SK-N-SH treated with all-trans-retinoic acid at 6 μM for 48 hours (cell line): Measurements from ENCODE around the gene C4orf36.

ENCODE experiments used
- ATAC-seq: fragments of 200-7000 bp; cut with Tn5 transposase; 3 replicates; pipeline ENCODE4 v1.9.1; 2020; ENCODE audit warnings: mild to moderate bottlenecking, moderate library complexity
- ARNTL ChIP-seq: fragments of 450-650 bp; formaldehyde crosslinking; IDR thresholded peaks from 2 replicates; pipeline ENCODE4 v1.5.0; 2020; ENCODE audit warnings: low read depth, mild to moderate bottlenecking, moderate library complexity, borderline replicate concordance
- BACH2 ChIP-seq: fragments of 250-450 bp; sonication (Bioruptor Pico); IDR thresholded peaks from 2 replicates; pipeline ENCODE4 v1.9.0; 2021; ENCODE audit warnings: mild to moderate bottlenecking, borderline replicate concordance
- ESRRG ChIP-seq: fragments of 250-450 bp; sonication (Bioruptor Pico); IDR thresholded peaks from 2 replicates; pipeline ENCODE4 v1.6.1; 2021; ENCODE audit warnings: mild to moderate bottlenecking
- GLIS3 ChIP-seq: fragments of 250-450 bp; sonication (Bioruptor Pico); IDR thresholded peaks from 2 replicates; pipeline ENCODE4 v1.5.0; 2020; ENCODE audit warnings: mild to moderate bottlenecking, moderate library complexity
- ISL1 ChIP-seq: fragments of 250-450 bp; sonication (Bioruptor Pico); IDR thresholded peaks from 2 replicates; pipeline ENCODE4 v2.1.2; 2022; ENCODE audit warnings: mild to moderate bottlenecking, moderate library complexity
- OSR1 ChIP-seq: fragments of 250-450 bp; sonication (Bioruptor Pico); IDR thresholded peaks from 2 replicates; pipeline ENCODE4 v1.8.0; 2022; ENCODE audit warnings: moderate library complexity, mild to moderate bottlenecking, inconsistent platforms
- PPARA ChIP-seq: fragments of 250-450 bp; sonication (Bioruptor Pico); IDR thresholded peaks from 2 replicates; pipeline ENCODE4 v1.5.0; 2020; ENCODE audit warnings: mild to moderate bottlenecking, borderline replicate concordance
- SNAI2 ChIP-seq: fragments of 250-450 bp; sonication (Bioruptor Pico); IDR thresholded peaks from 2 replicates; pipeline ENCODE4 v1.5.0; 2020; ENCODE audit warnings: mild to moderate bottlenecking, moderate library complexity
- TCF4 ChIP-seq: fragments of 250-450 bp; sonication (Bioruptor Pico); IDR thresholded peaks from 2 replicates; pipeline ENCODE4 v1.8.0; 2021; ENCODE audit warnings: mild to moderate bottlenecking, moderate library complexity, borderline replicate concordance
- TOX ChIP-seq: fragments of 250-450 bp; sonication (Bioruptor Pico); IDR thresholded peaks from 2 replicates; pipeline ENCODE4 v1.8.0; 2021; ENCODE audit warnings: mild to moderate bottlenecking, moderate library complexity, borderline replicate concordance
- ZFP30 ChIP-seq: fragments of 450-650 bp; formaldehyde crosslinking; IDR thresholded peaks from 2 replicates; pipeline ENCODE4 v1.5.0; 2022; ENCODE audit warnings: mild to moderate bottlenecking, moderate library complexity
- ZNF565 ChIP-seq: fragments of 450-650 bp; formaldehyde crosslinking; conservative IDR thresholded peaks from 2 replicates; pipeline ENCODE4 v1.5.0; 2020; ENCODE audit warnings: low read depth, mild to moderate bottlenecking, moderate library complexity
- TF ChIP-seq, protein P1 (sequence below): fragments of 250-450 bp; sonication (Bioruptor Pico); IDR thresholded peaks from 2 replicates; pipeline ENCODE4 v1.5.1; 2021; ENCODE audit warnings: mild to moderate bottlenecking, moderate library complexity
- TF ChIP-seq, protein P2 (sequence below): fragments of 250-450 bp; sonication (Bioruptor Pico); IDR thresholded peaks from 2 replicates; pipeline ENCODE4 v1.5.0; 2020; ENCODE audit warnings: mild to moderate bottlenecking, moderate library complexity
- TF ChIP-seq, protein P3 (sequence below): fragments of 250-450 bp; sonication (Bioruptor Pico); IDR thresholded peaks from 2 replicates; pipeline ENCODE4 v1.8.0; 2021; ENCODE audit warnings: low read depth, mild to moderate bottlenecking, moderate library complexity, borderline replicate concordance
- TF ChIP-seq, protein P4 (sequence below): fragments of 250-450 bp; sonication (Bioruptor Pico); IDR thresholded peaks from 2 replicates; pipeline ENCODE4 v1.5.1; 2020; ENCODE audit warnings: low read depth, mild to moderate bottlenecking, moderate library complexity
- TF ChIP-seq, protein P5 (sequence below): fragments of 250-450 bp; sonication (Bioruptor Pico); IDR thresholded peaks from 2 replicates; pipeline ENCODE4 v1.8.0; 2020; ENCODE audit warnings: mild to moderate bottlenecking, moderate library complexity, borderline replicate concordance

The C4orf36 gene

DNA sequence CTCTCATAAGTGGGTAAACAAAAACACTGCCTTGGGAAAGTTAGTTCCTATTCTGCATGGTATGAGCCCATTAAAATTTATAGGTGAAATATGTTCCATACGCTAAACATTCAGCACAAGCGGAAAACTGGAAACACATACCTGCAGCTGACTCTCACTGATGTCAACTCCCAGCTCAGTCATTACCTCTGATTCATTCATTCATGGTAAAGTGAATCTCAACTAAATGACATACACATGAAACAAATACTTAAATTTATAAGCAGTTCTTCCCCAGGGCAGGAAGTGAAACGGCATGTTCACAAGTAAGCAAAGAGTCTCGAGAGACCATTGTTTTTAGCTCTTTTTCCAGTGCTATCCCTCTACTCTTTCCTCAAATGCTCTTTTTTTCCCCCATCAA, 44.7 kb downstream of the C4orf36 start:
- no peak for TF ChIP-seq OSR1 (CRISPR knock-in tag)
- TF ChIP-seq, all 23 proteins: peak for 0
- ATAC-seq: no peak

DNA sequence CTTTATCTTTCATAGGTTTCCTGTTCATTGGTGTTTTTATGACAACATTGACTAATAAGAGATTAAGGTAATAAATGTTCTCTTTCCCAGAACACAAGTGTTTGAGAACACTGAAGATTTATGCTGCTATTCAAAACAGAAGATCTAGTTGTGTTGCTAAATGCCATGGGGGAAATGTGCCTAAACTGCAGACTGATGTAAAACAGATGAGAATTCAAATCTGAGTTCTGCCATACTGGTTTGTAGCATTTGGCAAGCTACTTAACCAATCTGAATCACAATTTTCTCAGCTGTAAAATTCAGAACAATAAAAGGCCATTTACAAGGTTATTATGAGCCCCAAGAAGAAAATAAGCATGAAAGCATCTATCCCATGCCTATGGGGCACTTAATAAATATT, 45.3 kb downstream of the C4orf36 start:
- no peak for ATAC-seq
- TF ChIP-seq PPARA (no peak), TOX (CRISPR knock-in tag) (no peak), ZFP30 (CRISPR knock-in tag) (no peak), ARNTL (CRISPR knock-in tag) (no peak), ZNF565 (CRISPR knock-in tag) (no peak), GLIS3 (CRISPR knock-in tag) (no peak), SNAI2 (CRISPR knock-in tag) (no peak), ESRRG (CRISPR knock-in tag) (no peak), BACH2 (CRISPR knock-in tag) (no peak), ISL1 (no peak)
- TF ChIP-seq, protein P1, sequence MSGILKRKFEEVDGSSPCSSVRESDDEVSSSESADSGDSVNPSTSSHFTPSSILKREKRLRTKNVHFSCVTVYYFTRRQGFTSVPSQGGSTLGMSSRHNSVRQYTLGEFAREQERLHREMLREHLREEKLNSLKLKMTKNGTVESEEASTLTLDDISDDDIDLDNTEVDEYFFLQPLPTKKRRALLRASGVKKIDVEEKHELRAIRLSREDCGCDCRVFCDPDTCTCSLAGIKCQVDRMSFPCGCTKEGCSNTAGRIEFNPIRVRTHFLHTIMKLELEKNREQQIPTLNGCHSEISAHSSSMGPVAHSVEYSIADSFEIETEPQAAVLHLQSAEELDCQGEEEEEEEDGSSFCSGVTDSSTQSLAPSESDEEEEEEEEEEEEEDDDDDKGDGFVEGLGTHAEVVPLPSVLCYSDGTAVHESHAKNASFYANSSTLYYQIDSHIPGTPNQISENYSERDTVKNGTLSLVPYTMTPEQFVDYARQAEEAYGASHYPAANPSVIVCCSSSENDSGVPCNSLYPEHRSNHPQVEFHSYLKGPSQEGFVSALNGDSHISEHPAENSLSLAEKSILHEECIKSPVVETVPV (CRISPR knock-in tag): no peak
- TF ChIP-seq, protein P2, sequence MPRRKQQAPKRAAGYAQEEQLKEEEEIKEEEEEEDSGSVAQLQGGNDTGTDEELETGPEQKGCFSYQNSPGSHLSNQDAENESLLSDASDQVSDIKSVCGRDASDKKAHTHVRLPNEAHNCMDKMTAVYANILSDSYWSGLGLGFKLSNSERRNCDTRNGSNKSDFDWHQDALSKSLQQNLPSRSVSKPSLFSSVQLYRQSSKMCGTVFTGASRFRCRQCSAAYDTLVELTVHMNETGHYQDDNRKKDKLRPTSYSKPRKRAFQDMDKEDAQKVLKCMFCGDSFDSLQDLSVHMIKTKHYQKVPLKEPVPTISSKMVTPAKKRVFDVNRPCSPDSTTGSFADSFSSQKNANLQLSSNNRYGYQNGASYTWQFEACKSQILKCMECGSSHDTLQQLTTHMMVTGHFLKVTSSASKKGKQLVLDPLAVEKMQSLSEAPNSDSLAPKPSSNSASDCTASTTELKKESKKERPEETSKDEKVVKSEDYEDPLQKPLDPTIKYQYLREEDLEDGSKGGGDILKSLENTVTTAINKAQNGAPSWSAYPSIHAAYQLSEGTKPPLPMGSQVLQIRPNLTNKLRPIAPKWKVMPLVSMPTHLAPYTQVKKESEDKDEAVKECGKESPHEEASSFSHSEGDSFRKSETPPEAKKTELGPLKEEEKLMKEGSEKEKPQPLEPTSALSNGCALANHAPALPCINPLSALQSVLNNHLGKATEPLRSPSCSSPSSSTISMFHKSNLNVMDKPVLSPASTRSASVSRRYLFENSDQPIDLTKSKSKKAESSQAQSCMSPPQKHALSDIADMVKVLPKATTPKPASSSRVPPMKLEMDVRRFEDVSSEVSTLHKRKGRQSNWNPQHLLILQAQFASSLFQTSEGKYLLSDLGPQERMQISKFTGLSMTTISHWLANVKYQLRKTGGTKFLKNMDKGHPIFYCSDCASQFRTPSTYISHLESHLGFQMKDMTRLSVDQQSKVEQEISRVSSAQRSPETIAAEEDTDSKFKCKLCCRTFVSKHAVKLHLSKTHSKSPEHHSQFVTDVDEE (CRISPR knock-in tag): no peak

DNA sequence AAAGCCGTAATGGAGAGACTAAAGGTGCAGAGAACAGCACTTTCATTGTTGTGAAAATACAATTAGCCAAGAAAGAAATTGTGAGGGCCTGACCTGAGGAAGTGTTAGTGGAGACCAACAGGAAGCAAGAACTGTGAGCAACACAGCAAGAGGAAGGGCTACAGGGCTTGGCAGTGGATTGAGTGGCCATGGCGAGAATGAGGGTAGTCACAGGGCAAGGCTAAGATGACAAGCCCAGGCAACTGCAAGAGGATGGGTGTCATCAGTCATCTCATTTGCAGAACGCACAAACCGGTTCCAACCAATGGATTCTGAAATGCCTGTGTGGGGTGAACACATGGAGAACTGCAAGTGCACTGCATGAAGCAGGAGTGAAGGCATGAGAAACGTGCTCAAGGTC, 46.6 kb downstream of the C4orf36 start:
- no peak for ATAC-seq
- TF ChIP-seq, protein P3, sequence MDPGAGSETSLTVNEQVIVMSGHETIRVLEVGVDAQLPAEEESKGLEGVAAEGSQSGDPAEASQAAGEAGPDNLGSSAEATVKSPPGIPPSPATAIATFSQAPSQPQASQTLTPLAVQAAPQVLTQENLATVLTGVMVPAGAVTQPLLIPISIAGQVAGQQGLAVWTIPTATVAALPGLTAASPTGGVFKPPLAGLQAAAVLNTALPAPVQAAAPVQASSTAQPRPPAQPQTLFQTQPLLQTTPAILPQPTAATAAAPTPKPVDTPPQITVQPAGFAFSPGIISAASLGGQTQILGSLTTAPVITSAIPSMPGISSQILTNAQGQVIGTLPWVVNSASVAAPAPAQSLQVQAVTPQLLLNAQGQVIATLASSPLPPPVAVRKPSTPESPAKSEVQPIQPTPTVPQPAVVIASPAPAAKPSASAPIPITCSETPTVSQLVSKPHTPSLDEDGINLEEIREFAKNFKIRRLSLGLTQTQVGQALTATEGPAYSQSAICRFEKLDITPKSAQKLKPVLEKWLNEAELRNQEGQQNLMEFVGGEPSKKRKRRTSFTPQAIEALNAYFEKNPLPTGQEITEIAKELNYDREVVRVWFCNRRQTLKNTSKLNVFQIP: no peak
- TF ChIP-seq, protein P4, sequence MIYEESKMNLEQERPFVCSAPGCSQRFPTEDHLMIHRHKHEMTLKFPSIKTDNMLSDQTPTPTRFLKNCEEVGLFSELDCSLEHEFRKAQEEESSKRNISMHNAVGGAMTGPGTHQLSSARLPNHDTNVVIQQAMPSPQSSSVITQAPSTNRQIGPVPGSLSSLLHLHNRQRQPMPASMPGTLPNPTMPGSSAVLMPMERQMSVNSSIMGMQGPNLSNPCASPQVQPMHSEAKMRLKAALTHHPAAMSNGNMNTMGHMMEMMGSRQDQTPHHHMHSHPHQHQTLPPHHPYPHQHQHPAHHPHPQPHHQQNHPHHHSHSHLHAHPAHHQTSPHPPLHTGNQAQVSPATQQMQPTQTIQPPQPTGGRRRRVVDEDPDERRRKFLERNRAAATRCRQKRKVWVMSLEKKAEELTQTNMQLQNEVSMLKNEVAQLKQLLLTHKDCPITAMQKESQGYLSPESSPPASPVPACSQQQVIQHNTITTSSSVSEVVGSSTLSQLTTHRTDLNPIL: no peak
- TF ChIP-seq, protein P2 (CRISPR knock-in tag): no peak
- TF ChIP-seq TCF4 (CRISPR knock-in tag): no peak

DNA sequence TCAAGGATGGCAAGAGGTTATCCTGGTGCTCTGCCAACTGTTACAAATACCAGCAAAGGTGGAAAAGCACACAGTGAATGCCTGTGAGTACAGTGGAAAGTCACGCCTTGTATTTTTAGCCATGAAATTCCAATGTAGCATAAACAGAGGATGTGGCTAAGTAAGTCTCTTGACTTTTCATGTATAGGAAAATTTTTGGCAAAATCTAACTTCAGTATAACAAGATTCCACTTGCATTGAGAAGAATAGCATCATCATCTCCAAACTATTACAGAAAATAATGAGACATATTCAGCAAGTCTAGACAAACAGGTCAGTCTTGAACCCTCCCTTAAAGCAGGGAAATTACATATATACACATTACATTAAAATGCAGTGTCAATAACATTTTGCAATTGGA, 50.9 kb downstream of the C4orf36 start:
- ATAC-seq: no peak
- TF ChIP-seq, protein P5, sequence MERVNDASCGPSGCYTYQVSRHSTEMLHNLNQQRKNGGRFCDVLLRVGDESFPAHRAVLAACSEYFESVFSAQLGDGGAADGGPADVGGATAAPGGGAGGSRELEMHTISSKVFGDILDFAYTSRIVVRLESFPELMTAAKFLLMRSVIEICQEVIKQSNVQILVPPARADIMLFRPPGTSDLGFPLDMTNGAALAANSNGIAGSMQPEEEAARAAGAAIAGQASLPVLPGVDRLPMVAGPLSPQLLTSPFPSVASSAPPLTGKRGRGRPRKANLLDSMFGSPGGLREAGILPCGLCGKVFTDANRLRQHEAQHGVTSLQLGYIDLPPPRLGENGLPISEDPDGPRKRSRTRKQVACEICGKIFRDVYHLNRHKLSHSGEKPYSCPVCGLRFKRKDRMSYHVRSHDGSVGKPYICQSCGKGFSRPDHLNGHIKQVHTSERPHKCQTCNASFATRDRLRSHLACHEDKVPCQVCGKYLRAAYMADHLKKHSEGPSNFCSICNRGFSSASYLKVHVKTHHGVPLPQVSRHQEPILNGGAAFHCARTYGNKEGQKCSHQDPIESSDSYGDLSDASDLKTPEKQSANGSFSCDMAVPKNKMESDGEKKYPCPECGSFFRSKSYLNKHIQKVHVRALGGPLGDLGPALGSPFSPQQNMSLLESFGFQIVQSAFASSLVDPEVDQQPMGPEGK (CRISPR knock-in tag): no peak
